ENCODE measurements around the gene TLCD4.
"Not testable (repeated sequence)": the region's sequence is repeated elsewhere in the genome, so short reads cannot be mapped to it uniquely, and the experiment has no call there.

Gene TLCD4

DNA sequence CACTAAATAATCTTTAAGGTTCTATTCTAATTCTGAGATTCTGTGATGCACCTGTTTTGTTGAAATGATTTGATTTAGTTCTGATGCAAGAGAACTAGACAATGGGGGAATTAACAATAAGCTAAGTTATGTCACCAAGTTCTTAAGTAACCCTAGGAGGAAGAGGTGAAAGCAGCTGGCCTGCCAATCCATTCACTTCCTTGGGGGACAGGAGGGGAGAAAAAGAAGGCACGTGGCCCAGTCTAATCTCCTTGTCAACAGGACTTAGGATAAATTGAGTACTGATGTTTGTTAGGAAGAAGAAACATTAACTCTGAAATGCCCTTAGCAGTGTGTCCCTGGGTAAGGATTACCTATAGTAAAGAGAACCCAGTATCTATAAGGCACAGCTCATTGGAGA is 36.9 kb downstream of the TLCD4 start:
- DNase-seq: no peak

DNA sequence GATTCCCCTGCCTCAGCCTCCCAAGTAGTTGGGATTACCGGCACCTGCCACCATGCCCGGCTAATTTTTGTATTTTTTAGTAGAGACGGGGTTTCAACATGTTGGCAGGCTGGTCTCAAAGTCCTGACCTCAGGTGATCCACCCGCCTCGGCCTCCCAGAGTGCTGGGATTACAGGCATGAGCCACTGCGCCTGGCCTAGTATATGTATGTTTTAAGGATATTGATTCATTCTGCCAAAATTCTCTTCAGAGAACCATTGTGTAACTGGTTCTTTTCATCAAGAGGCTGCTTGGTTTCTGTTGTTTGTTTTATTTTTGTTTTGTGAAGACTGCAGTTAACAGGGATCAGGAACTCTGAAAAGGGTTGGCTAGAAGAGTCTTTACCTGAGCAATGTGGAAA is 48.4 kb downstream of the TLCD4 start:
- DNase-seq: not testable (repeated sequence)

Measured in hypothalamus (tissue), 51 donors.